Spleen (tissue), 11 donors: ENCODE results near the gene WDR91. TPM values are rescaled to one million over a fixed set of nuclear protein-coding genes. Genes with fewer than 3 reads are reported as not detected.

ENCODE experiments used
- DNase-seq: peaks from one replicate; pipeline ENCODE4 v3.0.0-alpha.2; 2020
- H3K27ac ChIP-seq, 8 donors: fragments of 200-600 bp; sonication (generic) in 7 of 8; 1 replicate in 4 of 8; 2 replicates in 4 of 8; pipeline versions ENCODE4 v1.5.0 to v1.8.0; 2016 to 2021; ENCODE audit warnings: inconsistent platforms in 4 of 8, mild to moderate bottlenecking in 4 of 8, moderate library complexity in 1 of 8
- H3K27me3 ChIP-seq, 7 donors: fragments of 200-600 bp; sonication (generic) in 6 of 7; replicated peaks in 1 of 7; 1 replicate in 4 of 7; 2 replicates in 3 of 7; pipeline versions ENCODE4 v1.5.0 to v1.8.0; 2016 to 2021; ENCODE audit warnings: inconsistent platforms in 3 of 7, mild to moderate bottlenecking in 1 of 7
- H3K36me3 ChIP-seq, 6 donors: fragments of 200-600 bp; sonication (generic) in 5 of 6; 1 replicate in 4 of 6; 2 replicates in 2 of 6; pipeline versions ENCODE4 v1.5.0 to v1.8.0; 2016 to 2021; ENCODE audit warnings: inconsistent platforms in 2 of 6
- H3K4me1 ChIP-seq, 6 donors: fragments of 200-600 bp; sonication (generic) in 5 of 6; 1 replicate in 3 of 6; 2 replicates in 3 of 6; pipeline versions ENCODE4 v1.5.0 to v1.8.0; 2016 to 2021; ENCODE audit warnings: inconsistent platforms in 3 of 6
- H3K4me3 ChIP-seq, 8 donors: fragments of 200-600 bp; sonication (generic) in 7 of 8; 1 replicate in 4 of 8; 2 replicates in 4 of 8; pipeline versions ENCODE4 v1.5.0 to v1.8.0; 2016 to 2021; ENCODE audit warnings: inconsistent platforms in 4 of 8, mild to moderate bottlenecking in 4 of 8, moderate library complexity in 2 of 8
- H3K9me3 ChIP-seq, 8 donors: fragments of 200-600 bp; sonication (generic) in 7 of 8; 1 replicate in 4 of 8; 2 replicates in 4 of 8; pipeline versions ENCODE4 v1.5.0 to v1.8.0; 2016 to 2021; ENCODE audit warnings: inconsistent platforms in 4 of 8
- CTCF ChIP-seq, 11 experiments: fragments of 200-600 bp in 7 of 11; fragments of 450-650 bp in 4 of 11; sonication (generic) in 4 of 11; IDR thresholded peaks in 8 of 11; conservative IDR thresholded peaks in 3 of 11; 1 replicate in 7 of 11; 2 replicates in 4 of 11; pipeline versions ENCODE4 v1.4.0 to v1.8.0; 2016 to 2021; ENCODE audit warnings: antibody characterized with exemption in 11 of 11, inconsistent platforms in 4 of 11, mild to moderate bottlenecking in 1 of 11
- POLR2A ChIP-seq, 3 donors: fragments of 450-650 bp; IDR thresholded peaks; one replicate each; pipeline ENCODE4 v1.5.1; 2017; ENCODE audit warnings: antibody characterized with exemption in 3 of 3, mild to moderate bottlenecking in 1 of 3
- POLR2AphosphoS5 ChIP-seq, 3 donors: sonication (generic); formaldehyde crosslinking; IDR thresholded peaks; one replicate each; pipeline ENCODE4 v1.5.1; 2017; ENCODE audit warnings: antibody characterized with exemption in 3 of 3
- WGBS, 5 donors: extraction: QIAGEN DNeasy Blood & Tissue Kit in 3 of 5; methylation state at CpG; one replicate each; pipeline versions ENCODE4 v1.1.5 to v1.1.7; 2013 to 2018; 5-methylcytosine and 5-hydroxymethylcytosine counted together
- intact Hi-C: fragments of 100-400 bp; cut with DNase I; formaldehyde crosslinking; loops from one replicate; pipeline ENCODE4 v1.15.0; 2023; ENCODE audit warnings: low total_unique reads
- polyA plus RNA-seq, 3 donors: library from polyadenylated mRNA; stranded (reverse); fragments of 200-250 nt; gene quantifications; one replicate each; pipeline ENCODE4 v1.2.1, GENCODE V29; 2013
- total RNA-seq, 7 donors: library from RNA; depleted of rRNA in 3 of 7; stranded (reverse); fragments of >200 nt in 3 of 7; fragmentation: NEBNext Ultra II Directional in 4 of 7; extraction: Animal tissue kit (Norgen Biotek cat#: 25700) in 4 of 7; gene quantifications; one replicate each; pipeline versions ENCODE4 v1.1.0 to v1.2.1, GENCODE V29; 2016 to 2021
- donor health status: healthy with polysubstance abuse.
- donor health status: DM: no; HTN: no; CAD: no; lungs with moderate emphysema.
- donor health status: DM: no; HTN: no; CAD: no.
- donor health status: Bipolar disorder and iron deficiency.
- donor health status: healthy.
- donor health status: DM: no; HTN: no; CAD: no.
- donor health status: DM: yes; HTN: yes; CAD: no.

The WDR91 gene
- total and polyA plus RNA-seq, 10 donors, result 6.9 to 31.3 (median 21.0) TPM

GRCh38 chr7:135208102-135208793, 3.1 kb downstream of the WDR91 start:
- H3K4me1 ChIP-seq, result peaks cover 25 to 68% (median 43%) of the 10 kb centered on the region in 6 donors
- no peak for TF ChIP-seq POLR2AphosphoS5 (IDR thresholded peaks at IDR 0.05)
- no peak for TF ChIP-seq CTCF (IDR thresholded peaks at IDR 0.05 in 8 of 11, conservative IDR thresholded peaks at IDR 0.05 in 3 of 11)
- no peak for TF ChIP-seq POLR2A (IDR thresholded peaks at IDR 0.05)
- 68 to 83% (median 76%) methylated on average over 6 of the region's 6 CpGs for WGBS, 5 donors
- no peak for DNase-seq
- no peak overlapping the region for H3K4me3 ChIP-seq
- no peaks in the 10 kb centered on the region for H3K9me3 ChIP-seq
- H3K36me3 ChIP-seq, result peaks cover 0 to 30% (median 20%) of the 10 kb centered on the region in 6 donors
- H3K27me3 ChIP-seq, result no peaks in the 10 kb centered on the region
- intact Hi-C loops, result no loop called here
- peak overlapping the region in 2 of 8 donors; percentile 17 to 34 for H3K27ac ChIP-seq

- intact Hi-C loops, result no loop called here
- Histone ChIP-seq H3K36me3 (peaks cover 0 to 37% (median 23%) of the 10 kb centered on the region in 6 donors), H3K4me3 (no peak overlapping the region), H3K9me3 (no peaks in the 10 kb centered on the region), H3K27me3 (no peaks in the 10 kb centered on the region), H3K27ac (peak overlapping the region in 2 of 8 donors; percentile 2 to 17), H3K4me1 (peaks cover 25 to 75% (median 45%) of the 10 kb centered on the region in 6 donors)
- no peak for DNase-seq
- WGBS, 5 donors, result 76 to 88% (median 80%) methylated on average over 8 of the region's 8 CpGs
- no peak for TF ChIP-seq POLR2AphosphoS5 (IDR thresholded peaks at IDR 0.05)
- TF ChIP-seq POLR2A (IDR thresholded peaks at IDR 0.05), result no peak
These were observed 3.8 kb downstream of the WDR91 start for GRCh38 chr7:135207406-135208101.

- WGBS, 5 donors, result 61 to 73% (median 66%) methylated on average over 7 of the region's 7 CpGs
- intact Hi-C loops, result no loop called here
- Histone ChIP-seq H3K36me3 (peaks cover 0 to 43% (median 24%) of the 10 kb centered on the region in 6 donors), H3K9me3 (no peaks in the 10 kb centered on the region), H3K27ac (peak overlapping the region in 2 of 8 donors; percentile 2 to 17), H3K27me3 (no peaks in the 10 kb centered on the region), H3K4me1 (peaks cover 25 to 75% (median 44%) of the 10 kb centered on the region in 6 donors), H3K4me3 (no peak overlapping the region)
- DNase-seq, result no peak
- TF ChIP-seq POLR2AphosphoS5 (IDR thresholded peaks at IDR 0.05), result no peak
- no peak for TF ChIP-seq POLR2A (IDR thresholded peaks at IDR 0.05)
- TF ChIP-seq CTCF (IDR thresholded peaks at IDR 0.05 in 8 of 11, conservative IDR thresholded peaks at IDR 0.05 in 3 of 11), result no peak
These were observed 4.4 kb downstream of the WDR91 start for GRCh38 chr7:135206941-135207391.

- no peak overlapping the region for H3K4me3 ChIP-seq
- H3K27me3 ChIP-seq, result no peaks in the 10 kb centered on the region
- TF ChIP-seq CTCF (IDR thresholded peaks at IDR 0.05 in 8 of 11, conservative IDR thresholded peaks at IDR 0.05 in 3 of 11), result no peak
- no peak for TF ChIP-seq POLR2A (IDR thresholded peaks at IDR 0.05)
- no peak for TF ChIP-seq POLR2AphosphoS5 (IDR thresholded peaks at IDR 0.05)
- DNase-seq, result no peak
- WGBS, 5 donors, result 95 to 97% (median 95%) methylated on average over 8 of the region's 8 CpGs
- H3K36me3 ChIP-seq, result peaks cover 0 to 54% (median 33%) of the 10 kb centered on the region in 6 donors
- H3K9me3 ChIP-seq, result no peaks in the 10 kb centered on the region
- intact Hi-C loops, result no loop called here
- H3K4me1 ChIP-seq, result peaks cover 25 to 73% (median 42%) of the 10 kb centered on the region in 6 donors
- no peak overlapping the region for H3K27ac ChIP-seq
These were observed 5.5 kb downstream of the WDR91 start for GRCh38 chr7:135205850-135206249.
